SK-N-SH treated with all-trans-retinoic acid at 6 μM for 48 hours (cell line): ENCODE results near the gene KRTAP5-2.

Source experiments
- OSR1 ChIP-seq: fragments of 250-450 bp; sonication (Bioruptor Pico); IDR thresholded peaks from 2 replicates; pipeline ENCODE4 v1.8.0; 2022; ENCODE audit warnings: moderate library complexity, mild to moderate bottlenecking, inconsistent platforms
- PATZ1 ChIP-seq: fragments of 250-450 bp; sonication (Bioruptor Pico); IDR thresholded peaks from 2 replicates; pipeline ENCODE4 v1.8.0; 2020; ENCODE audit warnings: mild to moderate bottlenecking, moderate library complexity, borderline replicate concordance
- ZC3H10 ChIP-seq: fragments of 250-450 bp; sonication (Bioruptor Pico); IDR thresholded peaks from 2 replicates; pipeline ENCODE4 v1.5.1; 2021; ENCODE audit warnings: mild to moderate bottlenecking, moderate library complexity

- TF ChIP-seq OSR1 (CRISPR knock-in tag) (no peak), ZC3H10 (CRISPR knock-in tag) (no peak), PATZ1 (CRISPR knock-in tag) (no peak)
Observed at GRCh38 chr11:1574933-1575242, 23.2 kb downstream of the KRTAP5-2 start.
